ENCODE data around the gene RUNX1. TPM values are rescaled to one million over a fixed set of nuclear protein-coding genes. Genes with fewer than 3 reads are reported as not detected.

RUNX1 gene
- total RNA-seq, 1 experiment from 2014 or later = 86.2 TPM

- Mint-ChIP-seq H3K9me3 (ENCODE audit: unreplicated experiment) (peaks cover 25% of the 10 kb centered on the region), H3K4me1 (ENCODE audit: insufficient read depth, unreplicated experiment) (peaks cover 45% of the 10 kb centered on the region), H3K27me3 (ENCODE audit: insufficient read depth, unreplicated experiment) (no peaks in the 10 kb centered on the region), H3K4me3 (ENCODE audit: unreplicated experiment) (no peak overlapping the region), H3K27ac (ENCODE audit: low read depth, unreplicated experiment) (peak overlapping the region; percentile 88), H3K36me3 (ENCODE audit: insufficient read depth, unreplicated experiment) (peaks cover 70% of the 10 kb centered on the region)
- peak; percentile 52 for DNase-seq (ENCODE audit: unreplicated experiment)
- POLR2A ChIA-PET = interaction anchor here (0.6 to 26.5 kb wide), 11 partner anchors 11 to 81 kb away, joined by 3 to 972 read pairs (median 4); no protein-coding TSS in a partner anchor
- peak; percentile 24 for TF ChIP-seq CTCF (IDR thresholded peaks at IDR 0.05; ENCODE audit: unreplicated experiment)
- BruUV-seq (replicated peaks) = TSS peak; percentile 8
- intact Hi-C loops (cut with micrococcal nuclease) = loop anchor here (2.0 to 5.0 kb wide), 2 partner anchors 35 to 109 kb away; no protein-coding TSS in a partner anchor
- CTCF ChIA-PET = interaction anchor here (0.7 to 1.3 kb wide), 2 partner anchors 11 to 88 kb away, joined by 3 to 6 read pairs; no protein-coding TSS in a partner anchor
These were observed 247.5 kb downstream of the RUNX1 start for GRCh38 chr21:34801519-34802132.

- ChIA-PET POLR2A (interaction anchor here (0.6 to 26.5 kb wide), 18 partner anchors 11 to 755 kb away, joined by 3 to 972 read pairs (median 4); no protein-coding TSS in a partner anchor), CTCF (interaction anchor here (0.6 to 1.3 kb wide), 7 partner anchors 10 to 120 kb away, joined by 3 to 7 read pairs (median 4); no protein-coding TSS in a partner anchor)
- Mint-ChIP-seq H3K36me3 (ENCODE audit: insufficient read depth, unreplicated experiment) (peaks cover 76% of the 10 kb centered on the region), H3K4me1 (ENCODE audit: insufficient read depth, unreplicated experiment) (peaks cover 52% of the 10 kb centered on the region), H3K4me3 (ENCODE audit: unreplicated experiment) (no peak overlapping the region), H3K9me3 (ENCODE audit: unreplicated experiment) (peaks cover 19% of the 10 kb centered on the region), H3K27ac (ENCODE audit: low read depth, unreplicated experiment) (peak overlapping the region; percentile 88), H3K27me3 (ENCODE audit: insufficient read depth, unreplicated experiment) (no peaks in the 10 kb centered on the region)
- TF ChIP-seq CTCF (IDR thresholded peaks at IDR 0.05; ENCODE audit: unreplicated experiment) = no peak
- intact Hi-C loops (cut with micrococcal nuclease) = loop anchor here (2.0 to 5.0 kb wide), 2 partner anchors 36 to 109 kb away; no protein-coding TSS in a partner anchor
- DNase-seq (ENCODE audit: unreplicated experiment) = peak; percentile 66
- no TSS peak for BruUV-seq (replicated peaks)
These were observed 248.1 kb downstream of the RUNX1 start for GRCh38 chr21:34800797-34801518.

GRCh38 chr21:34799092-34799491 lies 250.0 kb downstream of the RUNX1 start:
- BruUV-seq (replicated peaks) = no TSS peak
- no peak for TF ChIP-seq CTCF (IDR thresholded peaks at IDR 0.05; ENCODE audit: unreplicated experiment)
- peak overlapping the region; percentile 37 for H3K27ac Mint-ChIP-seq (ENCODE audit: low read depth, unreplicated experiment)
- H3K4me1 Mint-ChIP-seq (ENCODE audit: insufficient read depth, unreplicated experiment) = peaks cover 58% of the 10 kb centered on the region
- no peaks in the 10 kb centered on the region for H3K27me3 Mint-ChIP-seq (ENCODE audit: insufficient read depth, unreplicated experiment)
- intact Hi-C loops (cut with micrococcal nuclease) = loop anchor here (2.0 kb wide), 1 partner anchor 54 kb away; no protein-coding TSS in a partner anchor
- H3K36me3 Mint-ChIP-seq (ENCODE audit: insufficient read depth, unreplicated experiment) = peaks cover 72% of the 10 kb centered on the region
- H3K9me3 Mint-ChIP-seq (ENCODE audit: unreplicated experiment) = no peaks in the 10 kb centered on the region
- no peak overlapping the region for H3K4me3 Mint-ChIP-seq (ENCODE audit: unreplicated experiment)
- CTCF ChIA-PET = no interaction called here
- DNase-seq (ENCODE audit: unreplicated experiment) = no peak
- POLR2A ChIA-PET = interaction anchor here (2.7 to 26.5 kb wide), 4 partner anchors 13 to 83 kb away, joined by 12 to 972 read pairs (median 82); no protein-coding TSS in a partner anchor
